Astrocyte (in vitro differentiated cells and primary cell): ENCODE results near the gene MLLT10.

ENCODE experiments used
- EZH2 ChIP-seq: IDR thresholded peaks from 2 replicates; pipeline ENCODE4 v1.6.1; 2012; ENCODE audit warnings: mild to moderate bottlenecking, low read length, inconsistent platforms; ENCODE audit not compliant: insufficient read depth
- TF ChIP-seq, protein P1 (sequence below): IDR thresholded peaks from 2 replicates; pipeline ENCODE4 v1.5.1; 2011; ENCODE audit warnings: low read depth, mild to moderate bottlenecking, inconsistent platforms, low read length, moderate library complexity; ENCODE audit not compliant: insufficient read depth

DNA sequence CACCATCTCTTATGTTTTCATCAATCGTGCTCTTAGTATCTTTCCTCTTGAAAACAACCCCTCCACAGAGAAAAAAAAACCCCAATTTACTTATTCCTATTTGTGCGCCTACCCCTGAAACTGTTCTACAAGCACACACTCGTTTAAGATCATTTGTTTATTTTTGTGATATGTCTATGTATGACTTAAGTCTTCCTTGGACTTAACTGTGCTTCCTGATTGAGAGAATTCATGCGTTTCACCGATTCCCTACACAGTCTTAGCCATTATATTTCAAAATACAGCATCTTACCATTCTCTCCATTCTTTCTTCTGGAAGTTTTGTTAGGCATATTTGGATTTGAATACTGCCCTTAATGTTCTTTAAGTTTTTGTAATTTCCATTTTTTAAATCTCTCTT, 159.4 kb downstream of the MLLT10 start:
- TF ChIP-seq EZH2: no peak
- TF ChIP-seq, protein P1, sequence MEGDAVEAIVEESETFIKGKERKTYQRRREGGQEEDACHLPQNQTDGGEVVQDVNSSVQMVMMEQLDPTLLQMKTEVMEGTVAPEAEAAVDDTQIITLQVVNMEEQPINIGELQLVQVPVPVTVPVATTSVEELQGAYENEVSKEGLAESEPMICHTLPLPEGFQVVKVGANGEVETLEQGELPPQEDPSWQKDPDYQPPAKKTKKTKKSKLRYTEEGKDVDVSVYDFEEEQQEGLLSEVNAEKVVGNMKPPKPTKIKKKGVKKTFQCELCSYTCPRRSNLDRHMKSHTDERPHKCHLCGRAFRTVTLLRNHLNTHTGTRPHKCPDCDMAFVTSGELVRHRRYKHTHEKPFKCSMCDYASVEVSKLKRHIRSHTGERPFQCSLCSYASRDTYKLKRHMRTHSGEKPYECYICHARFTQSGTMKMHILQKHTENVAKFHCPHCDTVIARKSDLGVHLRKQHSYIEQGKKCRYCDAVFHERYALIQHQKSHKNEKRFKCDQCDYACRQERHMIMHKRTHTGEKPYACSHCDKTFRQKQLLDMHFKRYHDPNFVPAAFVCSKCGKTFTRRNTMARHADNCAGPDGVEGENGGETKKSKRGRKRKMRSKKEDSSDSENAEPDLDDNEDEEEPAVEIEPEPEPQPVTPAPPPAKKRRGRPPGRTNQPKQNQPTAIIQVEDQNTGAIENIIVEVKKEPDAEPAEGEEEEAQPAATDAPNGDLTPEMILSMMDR: no peak
